CD4-positive, alpha-beta T cell treated with Interleukin-2 at 100 ng/mL for 4 hours (primary cell): ENCODE data around the gene GPHA2.
"Not testable (repeated sequence)": the region's sequence is repeated elsewhere in the genome, so short reads cannot be mapped to it uniquely, and the experiment has no call there.

Experiments
- DNase-seq: peaks from one replicate; pipeline ENCODE4 v3.0.0-alpha.2; 2020; ENCODE audit warnings: low spot score

Gene GPHA2, protein sequence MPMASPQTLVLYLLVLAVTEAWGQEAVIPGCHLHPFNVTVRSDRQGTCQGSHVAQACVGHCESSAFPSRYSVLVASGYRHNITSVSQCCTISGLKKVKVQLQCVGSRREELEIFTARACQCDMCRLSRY

GRCh38 chr11:64935359-64936081, at the start of gene GPHA2:
Gene GPHA2, minus strand, starts transcription at chr11:64935893. Its CDS starts 433 bp downstream, at chr11:64935460.
- no peak for DNase-seq

DNA sequence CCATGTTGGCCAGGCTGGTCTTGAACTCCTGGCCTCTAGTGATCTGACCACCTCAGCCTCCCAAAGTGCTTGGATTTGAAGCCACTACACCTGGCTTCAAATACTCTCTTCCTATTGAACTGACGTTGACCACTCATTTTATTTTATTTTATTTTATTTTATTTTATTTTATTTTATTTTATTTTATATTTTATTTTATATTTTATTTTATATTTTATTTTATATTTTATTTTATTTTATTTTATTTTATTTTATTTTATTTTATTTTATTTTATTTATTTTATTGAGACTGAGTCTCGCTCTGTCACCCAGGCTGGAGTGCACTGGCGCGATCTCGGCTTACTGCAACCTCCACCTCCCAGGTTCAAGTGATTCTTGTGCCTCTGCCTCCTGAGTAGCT, 47.6 kb upstream of the GPHA2 start:
- DNase-seq: not testable (repeated sequence)

DNA sequence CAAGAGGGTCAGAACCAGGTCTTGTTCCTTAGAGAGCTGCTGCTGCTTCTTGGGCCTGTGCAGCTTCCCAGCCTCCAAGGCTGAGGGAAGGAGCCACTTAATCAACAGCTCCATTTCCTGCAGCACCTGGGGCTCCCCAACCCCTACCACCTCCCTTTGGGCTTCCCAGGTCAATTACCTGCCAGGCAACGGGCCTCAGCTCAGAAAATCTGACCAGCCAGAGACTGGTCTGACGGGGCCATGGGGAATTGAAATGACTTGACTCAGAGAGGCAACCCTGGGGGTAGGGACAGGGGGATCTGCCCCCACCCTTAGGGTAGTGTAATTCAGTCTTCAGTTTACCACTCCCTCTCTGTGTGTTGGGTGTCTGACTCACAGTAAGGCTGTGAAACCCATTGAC, 41.0 kb upstream of the GPHA2 start:
- no peak for DNase-seq

DNA sequence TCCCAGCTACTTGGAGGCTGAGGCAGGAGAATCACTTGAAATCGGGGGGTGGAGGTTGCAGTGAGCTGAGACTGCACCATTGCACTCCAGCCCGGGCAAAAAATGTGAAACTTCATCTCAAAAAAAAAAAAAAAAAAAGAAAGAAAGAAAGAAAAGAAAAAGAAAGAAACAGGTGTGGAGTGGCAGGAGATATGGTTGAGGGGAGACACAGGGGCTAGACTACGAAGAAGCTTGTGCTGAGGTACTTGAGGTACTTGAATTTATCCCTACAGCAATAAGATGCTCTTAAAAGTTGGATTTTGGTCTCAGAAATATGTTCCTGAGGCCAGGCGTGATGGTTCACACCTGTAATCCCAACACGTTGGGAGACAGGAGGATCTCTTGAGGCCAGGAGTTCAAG, 38.4 kb upstream of the GPHA2 start:
- no peak for DNase-seq

DNA sequence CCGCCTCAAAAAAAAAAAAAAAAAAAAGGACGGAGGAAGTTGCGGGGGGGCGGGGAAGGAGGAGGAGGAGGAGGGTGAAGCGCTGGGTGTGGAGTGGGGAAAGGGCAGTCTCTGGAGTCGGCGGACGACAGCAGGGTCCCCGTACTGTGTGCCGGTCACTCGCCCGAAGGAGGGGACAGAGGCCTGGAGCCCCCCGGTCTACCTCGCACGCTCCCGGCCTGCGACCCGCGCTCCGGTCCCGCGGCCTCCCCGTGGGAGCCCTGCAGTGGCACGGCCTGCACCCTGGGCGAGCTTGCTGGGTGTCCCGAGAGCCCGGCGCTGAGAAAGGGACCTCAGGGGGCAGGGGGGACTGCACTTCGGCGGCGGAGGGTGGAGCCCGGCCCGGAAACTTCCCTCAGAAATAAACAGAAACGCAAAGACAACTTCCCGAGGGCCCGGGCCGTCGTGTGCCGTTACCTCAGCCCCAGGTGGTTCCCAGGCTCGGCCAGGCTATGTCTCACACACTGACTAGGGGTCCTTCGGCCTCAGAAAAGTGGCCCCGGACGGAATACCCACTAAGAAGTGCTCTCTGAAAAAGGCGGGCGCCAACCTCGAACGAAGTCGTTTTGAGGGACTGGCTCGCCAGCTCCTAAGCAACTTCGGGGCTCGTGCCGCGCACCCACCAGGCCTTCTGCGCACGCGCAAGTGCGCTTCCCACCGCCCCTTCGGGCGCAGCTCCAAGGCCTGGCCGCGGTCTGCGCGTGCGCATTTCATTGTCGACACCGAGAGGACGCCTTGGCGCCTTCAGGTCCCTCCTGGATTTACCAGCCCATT, 35.9 kb upstream of the GPHA2 start, which contains the start of gene MAJIN:
MAJIN (minus strand) TSS at position 688 of the 813 bp plus-strand sequence. CDS start 12,703 bp downstream, outside the sequence.
- DNase-seq: peak; percentile 89

GRCh38 chr11:64970731-64971151, 35.0 kb upstream of the GPHA2 start:
- peak; percentile 40 for DNase-seq

DNA sequence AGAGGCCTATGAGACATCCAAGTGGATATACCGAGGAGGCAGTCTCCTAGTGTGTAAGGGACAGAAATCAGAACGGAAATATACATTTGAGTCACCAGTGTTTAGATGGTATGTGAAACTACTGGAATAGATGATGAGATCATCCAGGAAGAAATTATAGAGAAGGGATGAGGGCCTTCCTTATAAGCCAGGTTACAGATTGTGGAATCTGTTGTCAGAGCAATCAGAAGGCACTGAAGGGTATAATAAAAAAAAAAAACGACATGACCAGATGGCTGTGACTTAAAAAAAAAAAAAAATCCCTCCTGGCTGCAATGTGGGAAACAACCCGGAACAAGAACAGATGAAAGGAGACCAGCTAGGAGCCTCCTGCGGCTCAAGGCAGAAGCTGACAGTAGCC, 33.5 kb upstream of the GPHA2 start:
- DNase-seq: no peak

- no peak for DNase-seq
Observed at GRCh38 chr11:64967375-64967774, 31.7 kb upstream of the GPHA2 start.

GRCh38 chr11:64963072-64963631, 27.5 kb upstream of the GPHA2 start:
- DNase-seq: no peak

DNA sequence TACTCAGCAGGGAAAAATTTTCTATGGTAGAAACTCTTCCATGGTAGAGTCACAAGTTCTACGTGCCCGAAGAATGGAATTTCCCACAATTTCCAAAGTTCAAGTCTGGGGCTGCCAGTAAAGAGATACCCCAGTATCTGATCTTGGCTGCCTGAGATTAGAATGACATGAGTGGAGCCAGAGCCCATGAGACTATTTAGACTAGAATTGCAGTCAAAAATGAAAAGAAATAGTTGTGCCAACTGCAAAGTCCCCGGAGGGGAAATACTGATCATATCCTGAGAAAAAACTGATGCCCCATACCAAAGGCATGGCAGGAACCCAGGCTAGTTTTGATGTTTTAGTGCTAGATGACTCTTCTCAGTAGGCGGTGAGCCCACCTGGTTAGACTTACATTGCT, 25.0 kb upstream of the GPHA2 start:
- no peak for DNase-seq

DNA sequence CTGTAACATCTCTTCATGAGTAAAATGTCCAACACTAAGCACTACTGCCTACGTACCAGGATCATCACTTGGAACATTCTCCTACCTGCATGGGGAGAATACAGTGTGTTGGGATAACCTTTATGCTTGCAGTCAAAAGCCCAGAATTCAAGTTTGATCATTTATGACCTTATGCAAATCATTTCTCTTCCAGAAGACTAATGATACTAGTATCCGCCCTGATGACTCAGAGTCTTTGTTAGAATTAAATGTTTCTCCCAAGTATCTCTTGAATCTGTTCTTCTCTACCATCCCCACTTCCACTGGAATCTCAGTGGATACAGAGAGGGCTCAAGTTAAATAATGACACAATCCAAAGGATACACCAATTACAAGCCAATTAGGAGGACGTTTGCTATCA, 23.8 kb upstream of the GPHA2 start:
- no peak for DNase-seq

GRCh38 chr11:64954201-64954600, 18.5 kb upstream of the GPHA2 start:
- no peak for DNase-seq

DNA sequence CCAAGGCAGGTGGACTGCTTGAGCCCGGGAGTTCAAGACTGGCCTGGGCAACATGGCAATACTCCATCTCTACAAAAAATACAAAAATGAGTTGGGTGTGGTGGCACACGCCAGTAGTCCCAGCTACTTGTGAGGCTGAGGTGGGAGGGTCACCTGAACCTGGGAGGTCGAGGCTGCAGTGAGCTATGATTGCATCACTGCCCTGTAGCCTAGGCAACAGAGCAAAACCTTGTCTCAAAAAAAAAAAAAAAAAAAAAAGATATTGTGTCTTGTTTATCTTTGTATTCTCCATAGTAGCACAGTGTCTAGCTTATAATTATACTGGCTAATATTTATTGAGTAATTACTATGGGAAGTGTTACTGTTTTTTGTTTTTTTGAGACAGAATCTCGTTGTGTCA, 15.8 kb upstream of the GPHA2 start:
- DNase-seq: no peak

- DNase-seq: no peak
Observed at GRCh38 chr11:64947208-64947814, 11.6 kb upstream of the GPHA2 start.

DNA sequence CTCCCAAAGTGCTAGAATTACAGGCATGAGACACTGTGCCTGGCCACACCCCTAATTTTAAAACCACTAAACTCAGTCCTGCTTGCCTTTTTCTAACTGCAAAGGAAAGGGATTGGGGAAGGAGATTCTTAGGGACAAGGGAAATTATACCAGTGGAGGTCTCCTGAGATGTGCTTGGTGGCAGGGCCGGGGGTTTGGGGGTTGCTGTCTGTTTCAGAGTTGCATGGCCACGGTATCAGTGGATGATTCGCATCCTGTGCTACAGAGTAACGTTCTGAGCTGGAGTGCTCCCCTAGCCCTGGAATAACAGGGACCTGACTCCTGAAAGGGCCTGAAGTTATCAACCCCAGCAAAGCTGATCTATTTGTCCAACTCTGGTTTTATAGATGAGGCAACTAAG, 846 bp upstream of the GPHA2 start:
- DNase-seq: no peak

DNA sequence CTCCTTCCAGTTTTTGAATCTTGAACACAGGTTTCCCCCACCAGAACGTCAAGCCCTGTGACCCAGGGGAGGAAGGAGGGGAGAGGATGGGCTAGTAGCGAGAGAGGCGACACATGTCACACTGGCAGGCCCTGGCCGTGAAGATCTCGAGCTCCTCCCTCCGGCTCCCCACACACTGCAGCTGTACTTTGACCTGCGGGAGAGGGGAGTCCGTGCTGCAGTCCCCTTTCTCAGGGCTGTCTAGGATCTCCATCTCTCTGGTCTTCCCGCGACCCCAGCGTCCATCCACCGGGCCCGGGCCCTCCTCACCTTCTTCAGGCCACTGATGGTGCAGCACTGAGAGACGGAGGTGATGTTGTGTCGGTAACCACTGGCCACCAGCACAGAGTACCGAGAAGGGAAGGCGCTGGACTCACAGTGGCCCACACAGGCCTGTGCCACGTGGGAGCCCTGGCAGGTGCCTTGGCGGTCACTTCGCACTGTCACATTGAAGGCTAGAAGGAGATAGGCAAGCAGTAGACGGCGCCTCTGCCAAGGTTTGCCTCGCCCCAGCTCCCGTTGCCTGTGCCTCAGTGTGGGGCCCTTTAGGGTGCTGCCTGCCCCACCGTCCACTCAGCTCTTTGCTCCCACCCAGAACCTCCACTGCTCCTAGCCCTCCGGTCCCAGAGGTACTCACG, 873 bp downstream of the GPHA2 start:
- DNase-seq: no peak

DNA sequence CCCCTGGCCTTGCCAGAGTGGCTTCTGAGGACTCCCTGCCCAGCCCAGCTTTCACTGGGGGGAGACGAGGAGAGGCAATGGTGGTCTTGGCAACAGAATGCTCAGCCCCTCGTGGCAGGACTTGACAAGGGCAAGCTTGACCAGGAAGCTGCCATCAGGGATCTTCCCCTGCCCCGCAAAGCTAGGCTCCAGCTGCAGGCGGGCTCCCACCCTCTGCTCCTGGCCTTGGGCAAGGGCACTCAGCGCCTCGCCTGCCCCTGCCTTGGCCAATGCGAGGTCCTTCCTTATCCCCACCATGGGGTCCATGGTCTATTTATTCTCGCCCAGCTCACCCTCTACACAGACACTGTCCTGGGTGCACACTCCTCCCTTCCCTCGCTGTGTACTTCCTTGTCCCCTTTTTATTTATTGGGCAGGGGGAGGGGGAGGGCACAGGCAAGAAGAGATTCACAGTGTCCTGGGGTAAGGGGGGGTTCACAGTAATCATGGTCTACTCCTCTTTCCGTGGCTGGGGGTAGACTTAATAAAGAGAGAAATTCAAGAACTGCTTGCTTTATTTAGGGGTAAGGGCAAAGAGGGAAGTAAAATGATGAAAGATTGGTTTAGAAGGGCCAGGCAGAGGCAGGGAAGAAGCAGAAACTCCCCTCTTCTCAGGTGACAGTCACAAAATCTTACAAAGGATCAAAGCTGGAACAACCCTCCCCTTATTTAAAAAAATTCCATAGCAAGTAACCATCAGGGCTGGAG, 1.6 kb downstream of the GPHA2 start:
- no peak for DNase-seq

- DNase-seq: no peak
Observed at GRCh38 chr11:64933213-64933934, 2.3 kb downstream of the GPHA2 start.

- no peak for DNase-seq
Observed at GRCh38 chr11:64932324-64932723, 3.4 kb downstream of the GPHA2 start.

DNA sequence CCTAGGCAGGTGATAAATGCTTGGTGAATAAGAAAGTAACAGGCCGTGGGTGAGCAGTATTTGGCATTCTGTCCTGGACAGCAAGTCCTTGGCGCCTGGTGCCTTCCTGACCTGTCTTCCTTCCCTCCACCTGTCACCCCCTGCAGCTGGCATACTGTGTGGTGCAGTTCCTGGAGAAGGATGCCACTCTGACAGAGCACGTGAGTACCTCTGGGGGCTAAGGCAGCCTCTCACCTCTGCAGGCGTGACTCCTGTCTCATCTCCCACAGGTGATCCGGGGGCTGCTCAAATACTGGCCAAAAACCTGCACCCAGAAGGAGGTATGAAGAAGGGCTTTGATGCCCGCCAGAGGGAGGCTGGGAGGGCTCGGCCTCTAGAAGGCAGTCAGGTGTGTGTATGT, 4.4 kb downstream of the GPHA2 start:
- DNase-seq: no peak
